Measurements from ENCODE around the gene STK32B. TPM values are rescaled to one million over a fixed set of nuclear protein-coding genes. Genes with fewer than 3 reads are reported as not detected.
A peak's percentile ranks its signal among the peaks of the same experiment; 100 is the strongest.

The STK32B gene
- total and polyA plus RNA-seq, 9 of the 15 experiments (the other 6 are each of a cell fraction or from before 2014, with no cell fraction given) = 0.03 to 0.20 (median 0.07) TPM; not detected in 2

DNA sequence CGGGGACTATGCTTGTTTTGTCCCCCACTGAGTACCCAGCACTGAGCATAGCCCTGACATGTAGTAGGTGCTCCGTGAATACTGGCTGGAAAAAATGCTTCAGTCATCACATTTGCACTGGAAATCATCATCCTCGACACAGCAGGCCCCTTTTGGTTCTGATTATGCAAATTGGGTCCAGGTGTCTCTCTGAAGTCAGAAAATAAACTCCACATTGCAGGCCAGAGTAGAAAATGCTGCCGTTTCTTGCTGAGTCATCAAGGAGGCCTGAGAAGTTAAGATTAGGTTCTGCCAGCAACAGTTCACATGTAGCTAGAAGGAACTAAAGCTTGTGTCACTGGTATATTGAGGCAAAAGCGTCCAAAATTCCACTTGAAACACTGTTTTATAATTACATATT is 15.0 kb upstream of the STK32B start (continued):
- TF ChIP-seq SRSF1 (IDR thresholded peaks at IDR 0.05; ENCODE audit: low read depth, low read length) = no peak
- TF ChIP-seq, protein P1, sequence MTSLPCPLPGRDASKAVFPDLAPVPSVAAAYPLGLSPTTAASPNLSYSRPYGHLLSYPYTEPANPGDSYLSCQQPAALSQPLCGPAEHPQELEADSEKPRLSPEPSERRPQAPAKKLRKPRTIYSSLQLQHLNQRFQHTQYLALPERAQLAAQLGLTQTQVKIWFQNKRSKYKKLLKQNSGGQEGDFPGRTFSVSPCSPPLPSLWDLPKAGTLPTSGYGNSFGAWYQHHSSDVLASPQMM (CRISPR knock-in tag; IDR thresholded peaks at IDR 0.05) = no peak
- peak; percentile 50 to 55; a peak in 2 of 4 replicates for TF ChIP-seq FOXK2 (conservative IDR thresholded peaks at IDR 0.05 in 1 of 2, IDR thresholded peaks at IDR 0.05 in 1 of 2; ENCODE audit: low read depth in 2 of 2)
- TF ChIP-seq, protein P2, sequence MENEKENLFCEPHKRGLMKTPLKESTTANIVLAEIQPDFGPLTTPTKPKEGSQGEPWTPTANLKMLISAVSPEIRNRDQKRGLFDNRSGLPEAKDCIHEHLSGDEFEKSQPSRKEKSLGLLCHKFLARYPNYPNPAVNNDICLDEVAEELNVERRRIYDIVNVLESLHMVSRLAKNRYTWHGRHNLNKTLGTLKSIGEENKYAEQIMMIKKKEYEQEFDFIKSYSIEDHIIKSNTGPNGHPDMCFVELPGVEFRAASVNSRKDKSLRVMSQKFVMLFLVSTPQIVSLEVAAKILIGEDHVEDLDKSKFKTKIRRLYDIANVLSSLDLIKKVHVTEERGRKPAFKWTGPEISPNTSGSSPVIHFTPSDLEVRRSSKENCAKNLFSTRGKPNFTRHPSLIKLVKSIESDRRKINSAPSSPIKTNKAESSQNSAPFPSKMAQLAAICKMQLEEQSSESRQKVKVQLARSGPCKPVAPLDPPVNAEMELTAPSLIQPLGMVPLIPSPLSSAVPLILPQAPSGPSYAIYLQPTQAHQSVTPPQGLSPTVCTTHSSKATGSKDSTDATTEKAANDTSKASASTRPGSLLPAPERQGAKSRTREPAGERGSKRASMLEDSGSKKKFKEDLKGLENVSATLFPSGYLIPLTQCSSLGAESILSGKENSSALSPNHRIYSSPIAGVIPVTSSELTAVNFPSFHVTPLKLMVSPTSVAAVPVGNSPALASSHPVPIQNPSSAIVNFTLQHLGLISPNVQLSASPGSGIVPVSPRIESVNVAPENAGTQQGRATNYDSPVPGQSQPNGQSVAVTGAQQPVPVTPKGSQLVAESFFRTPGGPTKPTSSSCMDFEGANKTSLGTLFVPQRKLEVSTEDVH (IDR thresholded peaks at IDR 0.05; ENCODE audit: low read depth, partially characterized antibody) = no peak
- TF ChIP-seq KLF10 (CRISPR knock-in tag; IDR thresholded peaks at IDR 0.05) = no peak
- no peak for TF ChIP-seq ZNF263 (CRISPR knock-in tag; IDR thresholded peaks at IDR 0.05; ENCODE audit: borderline replicate concordance)
- TF ChIP-seq TBL1XR1 (IDR thresholded peaks at IDR 0.05; ENCODE audit: low read length in 2 of 2) = peak in 1 of 2 experiments; percentile 40; a peak in 1 of 4 replicates
- TF ChIP-seq, protein P3, sequence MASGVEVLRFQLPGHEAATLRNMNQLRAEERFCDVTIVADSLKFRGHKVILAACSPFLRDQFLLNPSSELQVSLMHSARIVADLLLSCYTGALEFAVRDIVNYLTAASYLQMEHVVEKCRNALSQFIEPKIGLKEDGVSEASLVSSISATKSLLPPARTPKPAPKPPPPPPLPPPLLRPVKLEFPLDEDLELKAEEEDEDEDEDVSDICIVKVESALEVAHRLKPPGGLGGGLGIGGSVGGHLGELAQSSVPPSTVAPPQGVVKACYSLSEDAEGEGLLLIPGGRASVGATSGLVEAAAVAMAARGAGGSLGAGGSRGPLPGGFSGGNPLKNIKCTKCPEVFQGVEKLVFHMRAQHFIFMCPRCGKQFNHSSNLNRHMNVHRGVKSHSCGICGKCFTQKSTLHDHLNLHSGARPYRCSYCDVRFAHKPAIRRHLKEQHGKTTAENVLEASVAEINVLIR (CRISPR knock-in tag; IDR thresholded peaks at IDR 0.05) = no peak
- TF ChIP-seq L3MBTL2 (IDR thresholded peaks at IDR 0.05) = peak; percentile 74
- no peak for TF ChIP-seq RB1 (IDR thresholded peaks at IDR 0.05; ENCODE audit: low read depth)
- peak; percentile 83 for TF ChIP-seq NCOR1 (IDR thresholded peaks at IDR 0.05)
- no peak for TF ChIP-seq HDAC8 (tag; IDR thresholded peaks at IDR 0.05)
- TF ChIP-seq CCAR2 (IDR thresholded peaks at IDR 0.05; ENCODE audit: low read depth, low read length) = no peak
- TF ChIP-seq POLR2AphosphoS2 (IDR thresholded peaks at IDR 0.05; ENCODE audit: low read length) = no peak
- no peak for TF ChIP-seq KDM5B (IDR thresholded peaks at IDR 0.05; ENCODE audit: insufficient replicate concordance, low read depth, low read length)
- TF ChIP-seq, protein P4, sequence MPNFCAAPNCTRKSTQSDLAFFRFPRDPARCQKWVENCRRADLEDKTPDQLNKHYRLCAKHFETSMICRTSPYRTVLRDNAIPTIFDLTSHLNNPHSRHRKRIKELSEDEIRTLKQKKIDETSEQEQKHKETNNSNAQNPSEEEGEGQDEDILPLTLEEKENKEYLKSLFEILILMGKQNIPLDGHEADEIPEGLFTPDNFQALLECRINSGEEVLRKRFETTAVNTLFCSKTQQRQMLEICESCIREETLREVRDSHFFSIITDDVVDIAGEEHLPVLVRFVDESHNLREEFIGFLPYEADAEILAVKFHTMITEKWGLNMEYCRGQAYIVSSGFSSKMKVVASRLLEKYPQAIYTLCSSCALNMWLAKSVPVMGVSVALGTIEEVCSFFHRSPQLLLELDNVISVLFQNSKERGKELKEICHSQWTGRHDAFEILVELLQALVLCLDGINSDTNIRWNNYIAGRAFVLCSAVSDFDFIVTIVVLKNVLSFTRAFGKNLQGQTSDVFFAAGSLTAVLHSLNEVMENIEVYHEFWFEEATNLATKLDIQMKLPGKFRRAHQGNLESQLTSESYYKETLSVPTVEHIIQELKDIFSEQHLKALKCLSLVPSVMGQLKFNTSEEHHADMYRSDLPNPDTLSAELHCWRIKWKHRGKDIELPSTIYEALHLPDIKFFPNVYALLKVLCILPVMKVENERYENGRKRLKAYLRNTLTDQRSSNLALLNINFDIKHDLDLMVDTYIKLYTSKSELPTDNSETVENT (CRISPR knock-in tag; IDR thresholded peaks at IDR 0.05) = no peak
- TF ChIP-seq, protein P5, sequence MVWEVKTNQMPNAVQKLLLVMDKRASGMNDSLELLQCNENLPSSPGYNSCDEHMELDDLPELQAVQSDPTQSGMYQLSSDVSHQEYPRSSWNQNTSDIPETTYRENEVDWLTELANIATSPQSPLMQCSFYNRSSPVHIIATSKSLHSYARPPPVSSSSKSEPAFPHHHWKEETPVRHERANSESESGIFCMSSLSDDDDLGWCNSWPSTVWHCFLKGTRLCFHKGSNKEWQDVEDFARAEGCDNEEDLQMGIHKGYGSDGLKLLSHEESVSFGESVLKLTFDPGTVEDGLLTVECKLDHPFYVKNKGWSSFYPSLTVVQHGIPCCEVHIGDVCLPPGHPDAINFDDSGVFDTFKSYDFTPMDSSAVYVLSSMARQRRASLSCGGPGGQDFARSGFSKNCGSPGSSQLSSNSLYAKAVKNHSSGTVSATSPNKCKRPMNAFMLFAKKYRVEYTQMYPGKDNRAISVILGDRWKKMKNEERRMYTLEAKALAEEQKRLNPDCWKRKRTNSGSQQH (CRISPR knock-in tag; IDR thresholded peaks at IDR 0.05) = no peak
- TF ChIP-seq, protein P6, sequence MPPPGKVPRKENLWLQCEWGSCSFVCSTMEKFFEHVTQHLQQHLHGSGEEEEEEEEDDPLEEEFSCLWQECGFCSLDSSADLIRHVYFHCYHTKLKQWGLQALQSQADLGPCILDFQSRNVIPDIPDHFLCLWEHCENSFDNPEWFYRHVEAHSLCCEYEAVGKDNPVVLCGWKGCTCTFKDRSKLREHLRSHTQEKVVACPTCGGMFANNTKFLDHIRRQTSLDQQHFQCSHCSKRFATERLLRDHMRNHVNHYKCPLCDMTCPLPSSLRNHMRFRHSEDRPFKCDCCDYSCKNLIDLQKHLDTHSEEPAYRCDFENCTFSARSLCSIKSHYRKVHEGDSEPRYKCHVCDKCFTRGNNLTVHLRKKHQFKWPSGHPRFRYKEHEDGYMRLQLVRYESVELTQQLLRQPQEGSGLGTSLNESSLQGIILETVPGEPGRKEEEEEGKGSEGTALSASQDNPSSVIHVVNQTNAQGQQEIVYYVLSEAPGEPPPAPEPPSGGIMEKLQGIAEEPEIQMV (tag; conservative IDR thresholded peaks at IDR 0.05; ENCODE audit: low read depth) = no peak
- no peak for TF ChIP-seq FIP1L1 (IDR thresholded peaks at IDR 0.05; ENCODE audit: low read depth, low read length, poor library complexity, severe bottlenecking)
